Testis (tissue), 2 donors: Measurements from ENCODE around the gene GPS1.

ENCODE experiments used
- POLR2A ChIP-seq: fragments of 450-650 bp; IDR thresholded peaks from one replicate; pipeline ENCODE4 v1.6.1; 2017; ENCODE audit warnings: antibody characterized with exemption, mild to moderate bottlenecking, moderate library complexity
- TF ChIP-seq, protein P1 (sequence below), 3 experiments: fragments of 450-650 bp in 2 of 3; fragments of 200-600 bp in 1 of 3; sonication (generic) in 1 of 3; IDR thresholded peaks; one replicate each; pipeline ENCODE4 v1.5.1; 2016 to 2019; ENCODE audit warnings: antibody characterized with exemption in 3 of 3, mild to moderate bottlenecking in 2 of 3, moderate library complexity in 1 of 3

- TF ChIP-seq, protein P1, sequence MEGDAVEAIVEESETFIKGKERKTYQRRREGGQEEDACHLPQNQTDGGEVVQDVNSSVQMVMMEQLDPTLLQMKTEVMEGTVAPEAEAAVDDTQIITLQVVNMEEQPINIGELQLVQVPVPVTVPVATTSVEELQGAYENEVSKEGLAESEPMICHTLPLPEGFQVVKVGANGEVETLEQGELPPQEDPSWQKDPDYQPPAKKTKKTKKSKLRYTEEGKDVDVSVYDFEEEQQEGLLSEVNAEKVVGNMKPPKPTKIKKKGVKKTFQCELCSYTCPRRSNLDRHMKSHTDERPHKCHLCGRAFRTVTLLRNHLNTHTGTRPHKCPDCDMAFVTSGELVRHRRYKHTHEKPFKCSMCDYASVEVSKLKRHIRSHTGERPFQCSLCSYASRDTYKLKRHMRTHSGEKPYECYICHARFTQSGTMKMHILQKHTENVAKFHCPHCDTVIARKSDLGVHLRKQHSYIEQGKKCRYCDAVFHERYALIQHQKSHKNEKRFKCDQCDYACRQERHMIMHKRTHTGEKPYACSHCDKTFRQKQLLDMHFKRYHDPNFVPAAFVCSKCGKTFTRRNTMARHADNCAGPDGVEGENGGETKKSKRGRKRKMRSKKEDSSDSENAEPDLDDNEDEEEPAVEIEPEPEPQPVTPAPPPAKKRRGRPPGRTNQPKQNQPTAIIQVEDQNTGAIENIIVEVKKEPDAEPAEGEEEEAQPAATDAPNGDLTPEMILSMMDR (IDR thresholded peaks at IDR 0.05), result no peak
- TF ChIP-seq POLR2A, result no peak
Measured at GRCh38 chr17:82083533-82084359, 32.0 kb downstream of the GPS1 start.
